GM23248 (cell line): ENCODE results near the gene NUP188. TPM values are rescaled to one million over a fixed set of nuclear protein-coding genes. Genes with fewer than 3 reads are reported as not detected.
A peak's percentile ranks its signal among the peaks of the same experiment; 100 is the strongest.

ENCODE experiments used
- DNase-seq: peaks from one replicate; pipeline ENCODE4 v3.0.0-alpha.2; 2015
- H2AFZ ChIP-seq: fragments of 200-600 bp; sonication (generic); 2 replicates; pipeline ENCODE4 v1.6.1; 2016; ENCODE audit warnings: antibody characterized with exemption
- H3F3A ChIP-seq: fragments of 200-600 bp; sonication (generic); 2 replicates; pipeline ENCODE4 v1.6.1; 2016; ENCODE audit warnings: mild to moderate bottlenecking, antibody characterized with exemption, mixed run types; ENCODE audit not compliant: insufficient read depth
- H3K27ac ChIP-seq: fragments of 200-600 bp; sonication (generic); 2 replicates; pipeline ENCODE4 v1.5.1; 2016; ENCODE audit warnings: mild to moderate bottlenecking
- H3K27me3 ChIP-seq: fragments of 200-600 bp; sonication (generic); replicated peaks from 2 replicates; pipeline ENCODE4 v1.6.1; 2016; ENCODE audit warnings: mild to moderate bottlenecking; ENCODE audit not compliant: insufficient read depth
- H3K36me3 ChIP-seq: fragments of 200-600 bp; sonication (generic); 2 replicates; pipeline ENCODE4 v1.6.1; 2016; ENCODE audit warnings: low read depth, mild to moderate bottlenecking
- H3K4me1 ChIP-seq: fragments of 200-600 bp; sonication (generic); 2 replicates; pipeline ENCODE4 v1.6.1; 2016; ENCODE audit warnings: mild to moderate bottlenecking; ENCODE audit not compliant: insufficient read depth
- H3K4me2 ChIP-seq: fragments of 200-600 bp; sonication (generic); one replicate; pipeline ENCODE4 v1.6.1; 2016; ENCODE audit warnings: mild to moderate bottlenecking; ENCODE audit not compliant: unreplicated experiment
- H3K4me3 ChIP-seq: fragments of 200-600 bp; sonication (generic); 2 replicates; pipeline ENCODE4 v1.5.1; 2016; ENCODE audit warnings: mild to moderate bottlenecking
- H3K79me2 ChIP-seq: fragments of 200-600 bp; sonication (generic); 2 replicates; pipeline ENCODE4 v1.6.1; 2016; ENCODE audit warnings: mild to moderate bottlenecking; ENCODE audit not compliant: insufficient read depth
- H3K9ac ChIP-seq: fragments of 200-600 bp; sonication (generic); 2 replicates; pipeline ENCODE4 v1.6.1; 2016; ENCODE audit warnings: mild to moderate bottlenecking
- H3K9me2 ChIP-seq: fragments of 200-600 bp; sonication (generic); 2 replicates; pipeline ENCODE4 v1.6.1; 2016; ENCODE audit warnings: mixed run types, mild to moderate bottlenecking, moderate library complexity; ENCODE audit not compliant: insufficient read depth
- H3K9me3 ChIP-seq: fragments of 200-600 bp; sonication (generic); one replicate; pipeline ENCODE4 v1.6.1; 2017; ENCODE audit warnings: low read depth
- H4K20me1 ChIP-seq: fragments of 200-600 bp; sonication (generic); 2 replicates; pipeline ENCODE4 v1.6.0; 2016; ENCODE audit not compliant: insufficient read depth
- EZH2 ChIP-seq: fragments of 200-600 bp; sonication (generic); IDR thresholded peaks from 2 replicates; pipeline ENCODE4 v1.6.1; 2018; ENCODE audit warnings: antibody characterized with exemption, mild to moderate bottlenecking; ENCODE audit not compliant: insufficient read depth, poor library complexity, severe bottlenecking
- EZH2phosphoT487 ChIP-seq: fragments of 200-600 bp; sonication (generic); IDR thresholded peaks from 2 replicates; pipeline ENCODE4 v1.6.1; 2018; ENCODE audit warnings: antibody characterized with exemption, moderate library complexity, mild to moderate bottlenecking, low read depth; ENCODE audit not compliant: insufficient read depth
- WGBS, 2 experiments: methylation state at CpG; one replicate each; pipeline ENCODE4 v1.1.6; 2015 to 2017; ENCODE audit warnings: low lambda C conversion rate in 2 of 2, low coverage in 1 of 2; ENCODE audit errors: missing lambda C conversion rate in 2 of 2; 5-methylcytosine and 5-hydroxymethylcytosine counted together
- in situ Hi-C: fragments of 300-500 bp; cut with MboI; formaldehyde crosslinking; loops from 2 replicates; pipeline ENCODE4 v1.15.0; 2020
- polyA plus RNA-seq: library from polyadenylated mRNA; unstranded; fragments of >200 nt; fragmentation: Nextera tagmentation; extraction: Ambion mirVana; gene quantifications from 2 replicates; pipeline ENCODE4 v1.2.1, GENCODE V29; 2016
- total RNA-seq: library from RNA; depleted of rRNA; stranded (reverse); fragments of >200 nt; shearing (Covaris generic); gene quantifications from 2 replicates; pipeline ENCODE4 v1.2.3, GENCODE V29; 2014

NUP188 gene
- total and polyA plus RNA-seq, 2 experiments from 2014 or later: 24.9 to 45.9 TPM

DNA sequence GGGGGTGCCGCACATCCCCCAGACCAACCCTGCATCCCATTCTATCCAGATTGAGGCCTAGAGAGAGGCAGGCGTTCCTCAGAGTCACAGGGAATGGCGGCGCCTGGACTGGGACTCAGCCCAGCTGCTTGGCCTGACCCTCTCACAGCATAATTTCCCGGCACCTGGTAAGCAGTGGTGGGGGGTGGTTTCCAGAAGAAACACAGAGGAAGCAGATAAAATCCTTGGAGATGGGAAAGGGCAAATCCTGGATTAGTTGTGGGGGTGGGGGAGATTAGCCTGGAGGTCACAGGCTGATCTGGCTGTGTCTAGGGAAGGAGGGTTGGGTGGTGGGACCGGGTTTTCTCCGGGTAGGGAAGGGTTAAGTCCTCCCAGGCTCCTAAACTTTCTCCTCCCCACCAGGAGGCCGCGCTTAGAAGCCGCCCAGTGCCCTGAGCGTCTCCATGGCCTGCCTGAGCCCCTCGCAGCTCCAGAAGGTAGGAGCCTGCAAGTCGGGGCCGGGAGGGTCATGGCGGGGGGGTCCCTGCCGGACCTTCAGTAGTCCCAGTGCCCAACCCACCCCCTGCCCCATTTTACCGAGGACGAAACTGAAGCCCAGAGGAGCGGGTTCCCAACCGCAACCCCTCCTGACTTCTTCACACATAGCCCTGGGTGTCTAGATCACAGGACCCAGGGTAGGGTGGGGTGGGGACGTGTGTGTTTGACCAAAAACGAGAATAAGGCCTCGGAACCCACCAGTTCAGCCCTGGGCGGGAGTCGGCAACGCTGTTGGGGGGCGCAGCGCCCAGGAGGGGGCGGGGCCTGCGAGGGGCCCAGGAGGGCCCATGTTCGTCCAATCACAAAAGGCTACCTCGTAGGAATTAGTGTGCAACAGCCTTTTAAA, 25.4 kb upstream of the NUP188 start:
- 13 to 15% methylated on average over 20 to 32 of the region's 32 CpGs for WGBS, 2 experiments
- DNase-seq: peak; percentile 79
- TF ChIP-seq EZH2phosphoT487 (no peak), EZH2 (no peak)
- no peaks in the 10 kb centered on the region for H3K9me2 ChIP-seq
- H3F3A ChIP-seq: peaks cover 10% of the 10 kb centered on the region
- peak overlapping the region; percentile 66 for H3K4me3 ChIP-seq
- H4K20me1 ChIP-seq: no peaks in the 10 kb centered on the region
- peaks cover 13% of the 10 kb centered on the region for H3K4me1 ChIP-seq
- no peaks in the 10 kb centered on the region for H3K9me3 ChIP-seq
- H2AFZ ChIP-seq: peak overlapping the region; percentile 80
- H3K27ac ChIP-seq: no peak overlapping the region
- H3K79me2 ChIP-seq: no peaks in the 10 kb centered on the region
- H3K4me2 ChIP-seq: peak overlapping the region; percentile 29
- H3K27me3 ChIP-seq: no peaks in the 10 kb centered on the region
- peak overlapping the region; percentile 74 for H3K9ac ChIP-seq
- in situ Hi-C loops: no loop called here
- no peaks in the 10 kb centered on the region; the same call in 1 of the 2 replicates for H3K36me3 ChIP-seq

DNA sequence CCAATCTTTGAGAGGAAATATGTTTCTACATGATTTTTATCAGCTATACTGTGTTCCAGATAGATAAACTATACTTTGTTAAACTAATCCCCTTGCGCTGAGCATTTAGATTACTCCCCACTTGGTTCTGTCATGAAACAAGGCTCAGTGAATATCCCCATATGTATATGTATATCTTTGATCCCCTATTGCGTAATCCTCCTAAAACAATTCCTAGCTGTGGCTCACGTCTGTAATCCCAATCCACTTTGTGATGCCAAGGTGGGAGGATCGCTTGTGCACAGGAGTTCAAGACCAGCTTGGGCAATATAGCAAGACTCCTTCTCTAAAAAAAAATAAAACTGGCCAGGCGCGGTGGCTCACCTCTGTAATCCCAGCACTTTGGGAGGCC, 24.0 kb upstream of the NUP188 start:
- H3K9ac ChIP-seq: no peak overlapping the region
- no peak overlapping the region for H3K4me2 ChIP-seq
- TF ChIP-seq EZH2phosphoT487 (no peak), EZH2 (no peak)
- no peaks in the 10 kb centered on the region for H3K9me3 ChIP-seq
- no peaks in the 10 kb centered on the region for H3K9me2 ChIP-seq
- H3K27me3 ChIP-seq: no peaks in the 10 kb centered on the region
- DNase-seq: no peak
- in situ Hi-C loops: no loop called here
- no peak overlapping the region for H3K27ac ChIP-seq
- no peaks in the 10 kb centered on the region for H3K36me3 ChIP-seq
- 0 out of 2 replicates have a peak, but pooled peaks cover 6% of the 10 kb centered on the region for H3F3A ChIP-seq
- H3K4me3 ChIP-seq: no peak overlapping the region
- no peak overlapping the region for H2AFZ ChIP-seq
- H3K79me2 ChIP-seq: no peaks in the 10 kb centered on the region
- WGBS, 2 experiments: 92 to 94% methylated on average over 6 of the region's 6 CpGs
- H4K20me1 ChIP-seq: no peaks in the 10 kb centered on the region
- H3K4me1 ChIP-seq: peaks cover 13% of the 10 kb centered on the region; the same call in 1 of the 2 replicates

DNA sequence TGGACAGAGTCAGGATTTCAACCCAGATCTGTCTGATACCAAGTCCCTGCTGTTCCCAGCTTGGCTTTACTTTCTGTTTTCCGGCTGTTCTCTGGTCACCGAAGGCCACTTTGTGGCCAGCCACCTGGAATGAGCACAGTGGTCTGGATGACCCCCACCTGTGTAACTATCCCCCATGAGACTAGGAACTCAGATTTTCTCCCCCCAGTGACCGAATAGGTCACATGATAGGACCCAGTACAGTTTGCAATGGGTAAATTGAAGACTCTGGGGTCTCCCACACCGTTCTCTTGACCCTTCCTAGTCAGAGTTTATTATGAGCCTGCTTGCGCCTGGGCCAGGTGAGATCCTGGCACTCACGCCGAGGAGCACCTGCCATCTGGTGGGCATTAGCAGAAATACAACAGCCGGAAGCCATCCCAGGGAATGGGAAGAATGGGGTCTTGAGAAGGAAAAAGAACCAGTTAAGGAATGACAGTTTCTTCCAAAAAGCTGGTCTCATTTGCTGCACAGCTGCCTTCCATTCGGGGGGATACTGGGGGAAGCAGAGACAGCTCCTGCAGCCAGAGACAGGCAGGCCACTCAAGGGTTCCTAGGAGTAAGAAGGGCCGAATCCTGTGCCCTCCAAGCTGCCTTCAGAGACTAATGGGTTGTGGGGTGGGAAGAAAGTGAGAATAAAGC, 19.6 kb upstream of the NUP188 start:
- H3K4me1 ChIP-seq: no peaks in the 10 kb centered on the region
- WGBS, 2 experiments: 27 to 30% methylated on average over 10 of the region's 10 CpGs
- in situ Hi-C loops: loop anchor here (5.0 kb wide), 1 partner anchor 61 kb away; no protein-coding TSS in a partner anchor
- no peaks in the 10 kb centered on the region for H3K9me3 ChIP-seq
- no peaks in the 10 kb centered on the region for H3K9me2 ChIP-seq
- no peak overlapping the region for H3K4me3 ChIP-seq
- H3K79me2 ChIP-seq: no peaks in the 10 kb centered on the region
- H3K27ac ChIP-seq: no peak overlapping the region
- no peaks in the 10 kb centered on the region for H3K36me3 ChIP-seq
- 0 out of 2 replicates have a peak overlapping the region, but pooled peaks have one; percentile 27 for H2AFZ ChIP-seq
- no peaks in the 10 kb centered on the region for H3K27me3 ChIP-seq
- no peak overlapping the region for H3K4me2 ChIP-seq
- DNase-seq: peak; percentile 47
- no peaks in the 10 kb centered on the region for H3F3A ChIP-seq
- H3K9ac ChIP-seq: no peak overlapping the region
- no peak for TF ChIP-seq EZH2
- no peak for TF ChIP-seq EZH2phosphoT487
- H4K20me1 ChIP-seq: no peaks in the 10 kb centered on the region

DNA sequence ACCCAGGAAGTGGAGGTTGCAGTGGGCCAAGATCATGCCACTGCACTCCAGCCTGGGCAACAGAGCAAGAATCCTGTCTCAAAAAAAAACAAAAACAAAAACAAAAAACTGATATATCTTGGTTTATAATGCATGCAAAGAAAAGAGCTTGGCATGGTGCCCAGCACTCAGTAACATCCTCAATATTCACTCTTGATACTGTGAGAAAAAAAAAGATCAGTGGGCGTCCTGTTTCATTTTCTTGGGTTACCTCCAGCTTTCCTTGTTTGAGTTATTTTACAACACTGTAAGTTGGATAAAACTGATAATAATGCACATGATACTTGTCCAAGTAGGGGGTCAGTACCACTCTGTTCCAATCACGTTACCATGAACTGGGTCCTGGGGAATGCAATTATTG, 18.9 kb upstream of the NUP188 start:
- Histone ChIP-seq H3K4me1 (no peaks in the 10 kb centered on the region), H3K36me3 (no peaks in the 10 kb centered on the region), H3K27me3 (no peaks in the 10 kb centered on the region), H3K79me2 (no peaks in the 10 kb centered on the region), H3K27ac (no peak overlapping the region), H3K4me3 (no peak overlapping the region), H3F3A (no peaks in the 10 kb centered on the region), H3K9me2 (no peaks in the 10 kb centered on the region), H3K9me3 (no peaks in the 10 kb centered on the region), H3K4me2 (no peak overlapping the region), H4K20me1 (no peaks in the 10 kb centered on the region), H2AFZ (no peak overlapping the region), H3K9ac (no peak overlapping the region)
- in situ Hi-C loops: loop anchor here (5.0 kb wide), 1 partner anchor 61 kb away; no protein-coding TSS in a partner anchor
- TF ChIP-seq EZH2phosphoT487 (no peak), EZH2 (no peak)
- no peak for DNase-seq
- 87 to 91% methylated on average over 2 of the region's 2 CpGs for WGBS, 2 experiments
